Measurements from ENCODE around the gene RABGAP1L. TPM values are rescaled to one million over a fixed set of nuclear protein-coding genes. Genes with fewer than 3 reads are reported as not detected.

Gene RABGAP1L
- total and polyA plus RNA-seq, 7 experiments from 2014 or later = 38.4 to 97.4 (median 55.1) TPM

DNA sequence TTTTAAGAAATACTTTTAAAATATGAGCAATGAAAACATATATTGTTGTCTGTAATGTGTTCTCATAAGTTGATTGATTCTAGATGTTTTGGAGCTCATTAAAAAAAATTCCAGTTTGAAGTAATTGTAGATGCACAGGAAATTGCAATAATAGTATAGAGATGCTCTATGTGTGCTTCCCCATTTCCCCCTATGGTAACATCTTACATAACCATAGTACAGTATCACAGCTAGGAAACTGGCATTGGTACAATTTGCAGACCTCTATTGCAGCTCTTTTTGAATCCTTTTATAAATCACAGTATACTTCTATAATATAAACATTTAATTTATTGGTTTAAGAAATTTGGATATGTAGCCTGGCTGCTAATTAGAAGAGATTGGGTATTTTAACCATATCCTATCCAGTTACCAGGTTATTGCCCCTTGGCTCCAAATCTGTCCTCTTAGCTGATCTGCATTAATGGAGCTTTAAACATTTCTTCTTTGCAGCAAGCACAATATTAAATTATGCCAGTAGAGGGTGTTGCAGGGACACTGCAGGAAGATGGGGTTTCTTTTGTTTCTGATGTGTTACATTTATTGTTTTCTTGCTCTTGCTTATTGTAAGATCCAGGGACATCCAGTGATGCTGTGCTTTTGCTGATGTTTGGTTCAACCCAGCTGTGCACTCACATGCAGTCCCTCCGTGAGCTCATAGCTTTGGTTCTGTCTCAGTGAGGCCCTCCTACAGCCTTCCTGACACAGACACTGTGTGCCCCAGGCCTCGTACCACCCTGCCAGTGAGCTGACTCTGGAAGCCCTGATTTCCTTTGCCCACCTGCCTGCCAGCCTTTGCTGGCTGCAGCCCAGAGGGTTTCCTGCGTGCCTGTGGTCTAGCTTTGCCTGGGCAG, 103.3 kb downstream of the RABGAP1L start:
- peaks cover 0 to 2% (median 0%) of the 10 kb centered on the region in 7 donors for H3K4me1 Mint-ChIP-seq
- POLR2A ChIA-PET = interaction anchor here (1.2 kb wide), 1 partner anchor 240 kb away, joined by 3 read pairs; the partner anchor contains the start of gene RC3H1
- DNase-seq (peak in 6 of 9 donors; percentile 3 to 25 (median 14)), ATAC-seq (peak; percentile 36)
- no peaks in the 10 kb centered on the region for H3K4me1 ChIP-seq (ENCODE audit: control insufficient read depth in 2 of 2, insufficient read depth in 2 of 2, low read length in 2 of 2)
- H3K27ac ChIP-seq (ENCODE audit: low read depth, low read length) = no peak overlapping the region
- H3K27me3 ChIP-seq (ENCODE audit: control insufficient read depth in 2 of 2, insufficient read depth in 2 of 2, low read length in 2 of 2) = no peaks in the 10 kb centered on the region
- intact Hi-C loops (cut with micrococcal nuclease) = loop anchor here in 1 of 2 donors (1.0 to 5.0 kb wide), 2 partner anchors 464 to 840 kb away; no protein-coding TSS in a partner anchor
- no peaks in the 10 kb centered on the region for H3K9me3 ChIP-seq (ENCODE audit: control insufficient read depth in 2 of 3, low read length in 3 of 3)
- no peak overlapping the region for H3K27ac Mint-ChIP-seq
- H3K4me3 Mint-ChIP-seq = no peak overlapping the region
- no peaks in the 10 kb centered on the region for H3K9me3 Mint-ChIP-seq
- peaks cover 0 to 3% (median 0%) of the 10 kb centered on the region in 3 experiments for H3K36me3 ChIP-seq (ENCODE audit: control insufficient read depth in 2 of 3, insufficient read depth in 3 of 3, low read length in 3 of 3)
- CTCF ChIA-PET = interaction anchor here (0.5 to 1.7 kb wide), 8 partner anchors 9 to 1080 kb away, joined by 3 to 6 read pairs (median 3); no protein-coding TSS in a partner anchor
- no peaks in the 10 kb centered on the region for H3K27me3 Mint-ChIP-seq
- H3K4me3 ChIP-seq (ENCODE audit: low read length) = no peak overlapping the region
- H3K36me3 Mint-ChIP-seq = peaks cover 0 to 10% (median 0%) of the 10 kb centered on the region in 5 donors

GRCh38 chr1:174265282-174265681, 106.0 kb downstream of the RABGAP1L start:
- H3K9me3 ChIP-seq (ENCODE audit: control insufficient read depth in 2 of 3, low read length in 3 of 3) = no peaks in the 10 kb centered on the region
- H3K27ac ChIP-seq (ENCODE audit: low read depth, low read length) = no peak overlapping the region
- Mint-ChIP-seq H3K27ac (peak overlapping the region in 1 of 9 donors; percentile 31), H3K36me3 (peaks cover 0 to 7% (median 0%) of the 10 kb centered on the region in 5 donors), H3K27me3 (no peaks in the 10 kb centered on the region), H3K4me3 (no peak overlapping the region), H3K4me1 (peaks cover 0 to 2% (median 0%) of the 10 kb centered on the region in 7 donors), H3K9me3 (no peaks in the 10 kb centered on the region)
- H3K36me3 ChIP-seq (ENCODE audit: control insufficient read depth in 2 of 3, insufficient read depth in 3 of 3, low read length in 3 of 3) = peaks cover 0 to 5% (median 3%) of the 10 kb centered on the region in 3 experiments
- ChIA-PET POLR2A (no interaction called here), CTCF (interaction anchor here (0.6 kb wide), 1 partner anchor 37 kb away, joined by 4 read pairs; no protein-coding TSS in a partner anchor)
- H3K4me3 ChIP-seq (ENCODE audit: low read length) = no peak overlapping the region
- intact Hi-C loops (cut with micrococcal nuclease) = no loop called here
- no peaks in the 10 kb centered on the region for H3K4me1 ChIP-seq (ENCODE audit: control insufficient read depth in 2 of 2, insufficient read depth in 2 of 2, low read length in 2 of 2)
- ATAC-seq = no peak
- no peak for DNase-seq
- H3K27me3 ChIP-seq (ENCODE audit: control insufficient read depth in 2 of 2, insufficient read depth in 2 of 2, low read length in 2 of 2) = no peaks in the 10 kb centered on the region

- H3K4me1 Mint-ChIP-seq = peaks cover 0 to 2% (median 0%) of the 10 kb centered on the region in 7 donors
- peaks cover 0 to 5% (median 0%) of the 10 kb centered on the region in 5 donors for H3K36me3 Mint-ChIP-seq
- no peaks in the 10 kb centered on the region for H3K27me3 Mint-ChIP-seq
- H3K4me1 ChIP-seq (ENCODE audit: control insufficient read depth in 2 of 2, insufficient read depth in 2 of 2, low read length in 2 of 2) = no peaks in the 10 kb centered on the region
- intact Hi-C loops (cut with micrococcal nuclease) = no loop called here
- DNase-seq (no peak), ATAC-seq (no peak)
- no peaks in the 10 kb centered on the region for H3K9me3 Mint-ChIP-seq
- ChIA-PET POLR2A (no interaction called here), CTCF (no interaction called here)
- no peak overlapping the region for H3K27ac ChIP-seq (ENCODE audit: low read depth, low read length)
- no peaks in the 10 kb centered on the region for H3K27me3 ChIP-seq (ENCODE audit: control insufficient read depth in 2 of 2, insufficient read depth in 2 of 2, low read length in 2 of 2)
- H3K36me3 ChIP-seq (ENCODE audit: control insufficient read depth in 2 of 3, insufficient read depth in 3 of 3, low read length in 3 of 3) = peaks cover 0 to 5% (median 3%) of the 10 kb centered on the region in 3 experiments
- no peak overlapping the region for H3K4me3 ChIP-seq (ENCODE audit: low read length)
- no peak overlapping the region for H3K4me3 Mint-ChIP-seq
- H3K9me3 ChIP-seq (ENCODE audit: control insufficient read depth in 2 of 3, low read length in 3 of 3) = no peaks in the 10 kb centered on the region
- no peak overlapping the region for H3K27ac Mint-ChIP-seq
Measured at GRCh38 chr1:174266476-174266875, 107.2 kb downstream of the RABGAP1L start.

DNA sequence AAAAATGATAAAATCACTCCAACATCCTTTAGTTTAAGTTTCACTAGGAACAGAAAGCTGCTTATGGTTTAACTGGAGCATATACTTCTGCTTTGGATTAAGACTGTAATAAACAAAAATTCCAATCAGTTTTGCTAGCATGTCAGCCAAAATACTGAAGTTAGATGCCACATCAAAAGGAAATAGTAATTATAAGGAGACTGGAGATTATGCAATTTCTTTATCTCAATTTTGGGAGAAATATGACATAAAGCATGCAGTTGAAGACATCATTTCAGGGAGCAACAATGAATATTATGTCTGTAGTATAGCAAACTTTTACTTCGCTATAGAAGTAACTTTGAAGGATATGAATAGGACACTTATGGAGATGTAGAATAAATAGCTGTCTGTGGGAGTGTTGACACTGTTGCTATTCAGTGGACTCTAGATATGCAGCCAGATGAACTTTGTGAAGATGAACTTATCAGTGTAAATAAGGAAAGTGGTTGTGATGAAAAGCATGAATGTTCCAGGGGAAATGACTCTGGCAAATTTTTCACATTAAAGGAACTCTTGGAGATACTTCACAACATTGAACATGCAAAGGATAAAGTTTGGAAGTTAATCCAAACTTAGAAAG, 107.8 kb downstream of the RABGAP1L start:
- no peaks in the 10 kb centered on the region for H3K4me1 ChIP-seq (ENCODE audit: control insufficient read depth in 2 of 2, insufficient read depth in 2 of 2, low read length in 2 of 2)
- intact Hi-C loops (cut with micrococcal nuclease) = no loop called here
- H3K27me3 ChIP-seq (ENCODE audit: control insufficient read depth in 2 of 2, insufficient read depth in 2 of 2, low read length in 2 of 2) = no peaks in the 10 kb centered on the region
- H3K9me3 ChIP-seq (ENCODE audit: control insufficient read depth in 2 of 3, low read length in 3 of 3) = no peaks in the 10 kb centered on the region
- Mint-ChIP-seq H3K27me3 (no peaks in the 10 kb centered on the region), H3K36me3 (peaks cover 0 to 6% (median 0%) of the 10 kb centered on the region in 5 donors), H3K4me1 (peaks cover 0 to 2% (median 0%) of the 10 kb centered on the region in 7 donors), H3K9me3 (no peaks in the 10 kb centered on the region), H3K4me3 (no peak overlapping the region), H3K27ac (no peak overlapping the region)
- ChIA-PET POLR2A (no interaction called here), CTCF (no interaction called here)
- no peak for ATAC-seq
- no peak for DNase-seq
- peaks cover 0 to 5% (median 3%) of the 10 kb centered on the region in 3 experiments for H3K36me3 ChIP-seq (ENCODE audit: control insufficient read depth in 2 of 3, insufficient read depth in 3 of 3, low read length in 3 of 3)
- no peak overlapping the region for H3K4me3 ChIP-seq (ENCODE audit: low read length)
- no peak overlapping the region for H3K27ac ChIP-seq (ENCODE audit: low read depth, low read length)

GRCh38 chr1:174269989-174270651, 110.8 kb downstream of the RABGAP1L start:
- H3K27ac Mint-ChIP-seq = peak overlapping the region in 1 of 9 donors; percentile 51
- Histone ChIP-seq H3K4me3 (ENCODE audit: low read length) (no peak overlapping the region), H3K36me3 (ENCODE audit: control insufficient read depth in 2 of 3, insufficient read depth in 3 of 3, low read length in 3 of 3) (peaks cover 0 to 5% (median 0%) of the 10 kb centered on the region in 3 experiments), H3K9me3 (ENCODE audit: control insufficient read depth in 2 of 3, low read length in 3 of 3) (no peaks in the 10 kb centered on the region), H3K27ac (ENCODE audit: low read depth, low read length) (no peak overlapping the region), H3K27me3 (ENCODE audit: control insufficient read depth in 2 of 2, insufficient read depth in 2 of 2, low read length in 2 of 2) (no peaks in the 10 kb centered on the region), H3K4me1 (ENCODE audit: control insufficient read depth in 2 of 2, insufficient read depth in 2 of 2, low read length in 2 of 2) (no peaks in the 10 kb centered on the region)
- ChIA-PET CTCF (no interaction called here), POLR2A (no interaction called here)
- H3K4me1 Mint-ChIP-seq = no peaks in the 10 kb centered on the region
- intact Hi-C loops (cut with micrococcal nuclease) = no loop called here
- DNase-seq = no peak
- no peaks in the 10 kb centered on the region for H3K27me3 Mint-ChIP-seq
- H3K36me3 Mint-ChIP-seq = peaks cover 0 to 20% (median 0%) of the 10 kb centered on the region in 5 donors
- H3K9me3 Mint-ChIP-seq = no peaks in the 10 kb centered on the region
- H3K4me3 Mint-ChIP-seq = no peak overlapping the region
- ATAC-seq = no peak

GRCh38 chr1:174273190-174273589, 113.9 kb downstream of the RABGAP1L start:
- ChIA-PET CTCF (interaction anchor here (0.6 kb wide), 1 partner anchor 1423 kb away, joined by 4 read pairs; no protein-coding TSS in a partner anchor), POLR2A (no interaction called here)
- H3K27ac Mint-ChIP-seq = peak overlapping the region in 1 of 9 donors; percentile 6

More at GRCh38 chr1:174273190-174273589, 113.9 kb downstream of the RABGAP1L start:
- Histone ChIP-seq H3K36me3 (ENCODE audit: control insufficient read depth in 2 of 3, insufficient read depth in 3 of 3, low read length in 3 of 3) (peaks cover 0 to 5% (median 0%) of the 10 kb centered on the region in 3 experiments), H3K27me3 (ENCODE audit: control insufficient read depth in 2 of 2, insufficient read depth in 2 of 2, low read length in 2 of 2) (no peaks in the 10 kb centered on the region), H3K27ac (ENCODE audit: low read depth, low read length) (no peak overlapping the region), H3K9me3 (ENCODE audit: control insufficient read depth in 2 of 3, low read length in 3 of 3) (no peaks in the 10 kb centered on the region), H3K4me1 (ENCODE audit: control insufficient read depth in 2 of 2, insufficient read depth in 2 of 2, low read length in 2 of 2) (no peaks in the 10 kb centered on the region), H3K4me3 (ENCODE audit: low read length) (no peak overlapping the region)
- intact Hi-C loops (cut with micrococcal nuclease) = no loop called here
- H3K27me3 Mint-ChIP-seq = no peaks in the 10 kb centered on the region
- H3K9me3 Mint-ChIP-seq = no peaks in the 10 kb centered on the region
- DNase-seq (no peak), ATAC-seq (no peak)
- H3K4me3 Mint-ChIP-seq = no peak overlapping the region
- peaks cover 0 to 15% (median 0%) of the 10 kb centered on the region in 5 donors for H3K36me3 Mint-ChIP-seq
- no peaks in the 10 kb centered on the region for H3K4me1 Mint-ChIP-seq

All from naive thymus-derived CD4-positive, alpha-beta T cell (primary cell).